ENCODE measurements around the gene SATB1. TPM values are rescaled to one million over a fixed set of nuclear protein-coding genes. Genes with fewer than 3 reads are reported as not detected.

SATB1 gene
- total and polyA plus RNA-seq, 2 of the 4 experiments (the other 2 are of a cell fraction) = 7.5 to 10.7 TPM

DNA sequence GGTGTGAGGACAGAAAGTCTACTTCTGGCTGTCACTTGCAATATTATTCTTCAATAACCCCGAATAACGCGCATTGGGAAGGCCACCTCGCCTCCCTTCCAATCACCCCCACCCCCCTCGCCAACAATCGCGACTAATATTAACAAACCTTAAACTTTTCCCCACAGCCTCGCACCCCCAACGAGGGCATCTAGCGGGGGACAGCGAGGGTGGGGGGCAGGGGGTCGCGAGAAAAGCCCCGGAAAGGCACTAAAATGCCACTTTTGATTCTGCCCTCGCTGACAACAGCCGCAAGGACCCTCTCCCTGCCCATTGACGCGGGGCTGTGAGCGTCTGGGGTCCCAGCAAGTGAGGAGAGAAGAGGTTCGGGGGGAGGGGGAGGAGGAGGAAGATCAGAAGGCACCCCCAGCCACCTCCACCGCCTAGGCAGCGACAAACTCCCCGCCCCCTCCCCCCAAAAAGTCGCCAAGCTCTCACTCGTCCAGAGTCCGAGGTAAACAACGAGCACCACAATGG is 868 bp downstream of the SATB1 start:
- H3K4me1 ChIP-seq (ENCODE audit: control insufficient read depth, insufficient read depth, low read length) = no peaks in the 10 kb centered on the region; the same call in 1 of the 2 replicates
- H3K4me3 ChIP-seq (ENCODE audit: insufficient read depth, low read depth, low read length) = peak overlapping the region; percentile 84
- no peak overlapping the region for H2BK15ac ChIP-seq (ENCODE audit: low read depth, low read length)
- H3K9me1 ChIP-seq (ENCODE audit: insufficient read depth, low read length) = no peaks in the 10 kb centered on the region
- peak overlapping the region; percentile 36 for H3K18ac ChIP-seq (ENCODE audit: low read depth, low read length)
- no peak overlapping the region for H2BK120ac ChIP-seq (ENCODE audit: low read depth, low read length)
- DNase-seq = no peak
- TF ChIP-seq, protein P1, sequence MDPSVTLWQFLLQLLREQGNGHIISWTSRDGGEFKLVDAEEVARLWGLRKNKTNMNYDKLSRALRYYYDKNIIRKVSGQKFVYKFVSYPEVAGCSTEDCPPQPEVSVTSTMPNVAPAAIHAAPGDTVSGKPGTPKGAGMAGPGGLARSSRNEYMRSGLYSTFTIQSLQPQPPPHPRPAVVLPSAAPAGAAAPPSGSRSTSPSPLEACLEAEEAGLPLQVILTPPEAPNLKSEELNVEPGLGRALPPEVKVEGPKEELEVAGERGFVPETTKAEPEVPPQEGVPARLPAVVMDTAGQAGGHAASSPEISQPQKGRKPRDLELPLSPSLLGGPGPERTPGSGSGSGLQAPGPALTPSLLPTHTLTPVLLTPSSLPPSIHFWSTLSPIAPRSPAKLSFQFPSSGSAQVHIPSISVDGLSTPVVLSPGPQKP (IDR thresholded peaks at IDR 0.05; ENCODE audit: borderline replicate concordance, low read depth, low read length) = no peak
- TF ChIP-seq BHLHE40 (IDR thresholded peaks at IDR 0.05; ENCODE audit: low read depth, low read length) (no peak), MAFK (IDR thresholded peaks at IDR 0.05; ENCODE audit: low read depth, low read length) (no peak), RAD21 (IDR thresholded peaks at IDR 0.05; ENCODE audit: low read length) (no peak), RFX5 (IDR thresholded peaks at IDR 0.05; ENCODE audit: low read depth, low read length) (no peak), MXI1 (IDR thresholded peaks at IDR 0.05; ENCODE audit: borderline replicate concordance, low read depth, low read length) (no peak), MAZ (IDR thresholded peaks at IDR 0.05; ENCODE audit: borderline replicate concordance, low read depth, low read length) (no peak), CEBPB (IDR thresholded peaks at IDR 0.05; ENCODE audit: low read depth, low read length) (no peak), NFE2L2 (IDR thresholded peaks at IDR 0.05; ENCODE audit: low read depth, low read length) (no peak), POLR2A (IDR thresholded peaks at IDR 0.05; ENCODE audit: low read depth, low read length) (no peak), FOS (IDR thresholded peaks at IDR 0.05; ENCODE audit: low read depth, low read length) (no peak), SMC3 (IDR thresholded peaks at IDR 0.05; ENCODE audit: low read depth, low read length) (no peak)
- TF ChIP-seq, protein P2, sequence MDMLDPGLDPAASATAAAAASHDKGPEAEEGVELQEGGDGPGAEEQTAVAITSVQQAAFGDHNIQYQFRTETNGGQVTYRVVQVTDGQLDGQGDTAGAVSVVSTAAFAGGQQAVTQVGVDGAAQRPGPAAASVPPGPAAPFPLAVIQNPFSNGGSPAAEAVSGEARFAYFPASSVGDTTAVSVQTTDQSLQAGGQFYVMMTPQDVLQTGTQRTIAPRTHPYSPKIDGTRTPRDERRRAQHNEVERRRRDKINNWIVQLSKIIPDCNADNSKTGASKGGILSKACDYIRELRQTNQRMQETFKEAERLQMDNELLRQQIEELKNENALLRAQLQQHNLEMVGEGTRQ (IDR thresholded peaks at IDR 0.05; ENCODE audit: low read depth, low read length) = no peak
- TF ChIP-seq, protein P3, sequence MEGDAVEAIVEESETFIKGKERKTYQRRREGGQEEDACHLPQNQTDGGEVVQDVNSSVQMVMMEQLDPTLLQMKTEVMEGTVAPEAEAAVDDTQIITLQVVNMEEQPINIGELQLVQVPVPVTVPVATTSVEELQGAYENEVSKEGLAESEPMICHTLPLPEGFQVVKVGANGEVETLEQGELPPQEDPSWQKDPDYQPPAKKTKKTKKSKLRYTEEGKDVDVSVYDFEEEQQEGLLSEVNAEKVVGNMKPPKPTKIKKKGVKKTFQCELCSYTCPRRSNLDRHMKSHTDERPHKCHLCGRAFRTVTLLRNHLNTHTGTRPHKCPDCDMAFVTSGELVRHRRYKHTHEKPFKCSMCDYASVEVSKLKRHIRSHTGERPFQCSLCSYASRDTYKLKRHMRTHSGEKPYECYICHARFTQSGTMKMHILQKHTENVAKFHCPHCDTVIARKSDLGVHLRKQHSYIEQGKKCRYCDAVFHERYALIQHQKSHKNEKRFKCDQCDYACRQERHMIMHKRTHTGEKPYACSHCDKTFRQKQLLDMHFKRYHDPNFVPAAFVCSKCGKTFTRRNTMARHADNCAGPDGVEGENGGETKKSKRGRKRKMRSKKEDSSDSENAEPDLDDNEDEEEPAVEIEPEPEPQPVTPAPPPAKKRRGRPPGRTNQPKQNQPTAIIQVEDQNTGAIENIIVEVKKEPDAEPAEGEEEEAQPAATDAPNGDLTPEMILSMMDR (conservative IDR thresholded peaks at IDR 0.05; ENCODE audit: low read depth, low read length) = no peak
- ATAC-seq (ENCODE audit: low read depth) = no peak; the same call in 1 of the 2 replicates
- ChIA-PET POLR2A (ENCODE audit: unreplicated experiment) (interaction anchor here (0.6 kb wide), 1 partner anchor 43 kb away, joined by 3 read pairs; no protein-coding TSS in a partner anchor), CTCF (no interaction called here)
- 0% methylated on average over 2 of the region's 27 CpGs; no CpG with 5 or more reads in 1 of the 2 experiments for WGBS, 2 experiments (ENCODE audit: extremely low coverage in 2 of 2, insufficient read length in 1 of 2)
- no peak overlapping the region for H2AK9ac ChIP-seq (replicated peaks; ENCODE audit: low read depth, low read length, poor library complexity)
- H2BK5ac ChIP-seq (ENCODE audit: low read depth, low read length, poor library complexity, severe bottlenecking) = no peak overlapping the region
- H3K36me3 ChIP-seq (ENCODE audit: control insufficient read depth, insufficient read depth, low read length) = no peaks in the 10 kb centered on the region
- H4K8ac ChIP-seq (ENCODE audit: low read depth in 2 of 2, low read length in 2 of 2) = no peak overlapping the region; a peak in 1 of 4 replicates
- H4K5ac ChIP-seq (ENCODE audit: low read depth, low read length) = no peak overlapping the region
- H3K14ac ChIP-seq (replicated peaks; ENCODE audit: low read depth, low read length) = no peak overlapping the region
- H3K27ac ChIP-seq (ENCODE audit: insufficient read depth, low read length) = peak overlapping the region; percentile 2; the same call in 1 of the 2 replicates
- no peak overlapping the region for H2AK5ac ChIP-seq (ENCODE audit: low read depth, low read length)
- H3K9me3 ChIP-seq (ENCODE audit: control insufficient read depth, insufficient read depth, low read length) = no peaks in the 10 kb centered on the region
- H4K20me1 ChIP-seq (ENCODE audit: insufficient read depth, low read length) = no peaks in the 10 kb centered on the region
- in situ Hi-C loops (cut with MboI; ENCODE audit: low sequenced_read_pairs) = no loop called here
- peak overlapping the region; percentile 69 for H3K9ac ChIP-seq (ENCODE audit: low read depth, low read length)
- H3K23ac ChIP-seq (ENCODE audit: low read depth, low read length) = peak overlapping the region; percentile 60
- intact Hi-C loops (cut with micrococcal nuclease) = no loop called here
- H2BK20ac ChIP-seq (ENCODE audit: low read depth, low read length) = no peak overlapping the region
- no peak overlapping the region for H3K56ac ChIP-seq (ENCODE audit: extremely low read depth, insufficient read depth, low read length)
- BruUV-seq (replicated peaks) = no TSS peak
- no peak overlapping the region for H4K91ac ChIP-seq (ENCODE audit: insufficient read depth, low read depth, low read length)
- H2AFZ ChIP-seq (replicated peaks; ENCODE audit: low read length, poor library complexity) = peak overlapping the region; percentile 89
- H3K4ac ChIP-seq (ENCODE audit: low read depth, low read length) = no peak overlapping the region
- H3K27me3 ChIP-seq (ENCODE audit: control insufficient read depth, insufficient read depth, low read length) = peaks cover 9% of the 10 kb centered on the region
- H3K79me1 ChIP-seq (ENCODE audit: low read depth in 1 of 2, low read length in 2 of 2) = no peaks in the 10 kb centered on the region
- H3K4me2 ChIP-seq (ENCODE audit: low read depth, low read length) = peak overlapping the region; percentile 95
- dilution Hi-C loops (cut with HindIII; ENCODE audit: low sequenced_read_pairs, unreplicated experiment) = no loop called here

Measured in IMR-90 (cell line).